Loucy (cell line): Measurements from ENCODE around the gene ATP5PO.
A peak's percentile ranks its signal among the peaks of the same experiment; 100 is the strongest.

Experiments
- H2AFZ ChIP-seq: fragments of 200-600 bp; sonication (generic); 2 replicates; pipeline ENCODE4 v1.6.0; 2016; ENCODE audit warnings: antibody characterized with exemption, mild to moderate bottlenecking, low read length, moderate library complexity
- H3F3A ChIP-seq: fragments of 200-600 bp; 2 replicates; pipeline ENCODE4 v1.6.0; 2016; ENCODE audit warnings: antibody characterized with exemption, low read depth, mild to moderate bottlenecking
- H3K27me3 ChIP-seq: fragments of 200-600 bp; sonication (generic); 2 replicates; pipeline ENCODE4 v1.6.1; 2014; ENCODE audit warnings: low read length, mild to moderate bottlenecking; ENCODE audit not compliant: insufficient read depth, poor library complexity, severe bottlenecking
- H3K36me3 ChIP-seq: fragments of 200-600 bp; sonication (generic); 2 replicates; pipeline ENCODE4 v1.6.1; 2016; ENCODE audit warnings: low read length; ENCODE audit not compliant: insufficient read depth
- H3K4me1 ChIP-seq: fragments of 200-600 bp; sonication (generic); 2 replicates; pipeline ENCODE4 v1.5.1; 2014; ENCODE audit warnings: low read length, mild to moderate bottlenecking; ENCODE audit not compliant: insufficient read depth, poor library complexity, severe bottlenecking
- H3K4me2 ChIP-seq: fragments of 200-600 bp; sonication (generic); 2 replicates; pipeline ENCODE4 v1.6.0; 2014; ENCODE audit warnings: antibody characterized with exemption, low read length, low read depth, mild to moderate bottlenecking; ENCODE audit not compliant: poor library complexity, severe bottlenecking
- H3K4me3 ChIP-seq: fragments of 200-600 bp; sonication (generic); 2 replicates; pipeline ENCODE4 v1.5.1; 2014; ENCODE audit warnings: low read length, mild to moderate bottlenecking, mixed read lengths; ENCODE audit not compliant: poor library complexity, severe bottlenecking
- H3K79me2 ChIP-seq: fragments of 200-600 bp; sonication (generic); 2 replicates; pipeline ENCODE4 v1.6.1; 2014; ENCODE audit warnings: low read length; ENCODE audit not compliant: insufficient read depth
- H3K9ac ChIP-seq: fragments of 200-600 bp; sonication (generic); 2 replicates; pipeline ENCODE4 v1.6.0; 2014; ENCODE audit warnings: mild to moderate bottlenecking, low read depth, low read length, moderate library complexity; ENCODE audit not compliant: poor library complexity, severe bottlenecking
- H3K9me2 ChIP-seq: fragments of 200-600 bp; sonication (generic); replicated peaks from 2 replicates; pipeline ENCODE4 v1.6.1; 2016; ENCODE audit warnings: low read depth, low read length, mixed read lengths
- H3K9me3 ChIP-seq: fragments of 200-600 bp; sonication (generic); 2 replicates; pipeline ENCODE4 v1.6.1; 2014; ENCODE audit warnings: mild to moderate bottlenecking, antibody characterized with exemption, low read length, low read depth; ENCODE audit not compliant: insufficient read depth
- H4K20me1 ChIP-seq: fragments of 200-600 bp; sonication (generic); 2 replicates; pipeline ENCODE4 v1.6.0; 2014; ENCODE audit warnings: antibody characterized with exemption, low read length, mild to moderate bottlenecking; ENCODE audit not compliant: insufficient read depth, poor library complexity, severe bottlenecking
- CTCF ChIP-seq: fragments of 200-600 bp; sonication (generic); conservative IDR thresholded peaks from 2 replicates; pipeline ENCODE4 v1.5.1; 2014; ENCODE audit warnings: mild to moderate bottlenecking, antibody characterized with exemption, low read length
- EZH2phosphoT487 ChIP-seq: fragments of 200-600 bp; IDR thresholded peaks from 2 replicates; pipeline ENCODE4 v1.6.1; 2018; ENCODE audit warnings: antibody characterized with exemption, mild to moderate bottlenecking, moderate library complexity, borderline replicate concordance

Gene ATP5PO

GRCh38 chr21:33954395-33954794, 38.8 kb upstream of the ATP5PO start:
- H3K36me3 ChIP-seq, result peaks cover 25% of the 10 kb centered on the region
- no peak overlapping the region for H3K4me3 ChIP-seq
- H3K4me1 ChIP-seq, result peaks cover 26% of the 10 kb centered on the region
- no peaks in the 10 kb centered on the region for H3K9me2 ChIP-seq
- no peak overlapping the region for H2AFZ ChIP-seq
- H3K4me2 ChIP-seq, result no peak overlapping the region
- no peaks in the 10 kb centered on the region for H4K20me1 ChIP-seq
- peaks cover 35% of the 10 kb centered on the region for H3K79me2 ChIP-seq
- H3F3A ChIP-seq, result no peaks in the 10 kb centered on the region; the same call in 1 of the 2 replicates
- no peak for TF ChIP-seq CTCF
- no peak for TF ChIP-seq EZH2phosphoT487
- no peak overlapping the region for H3K9ac ChIP-seq
- H3K9me3 ChIP-seq, result peaks cover 4% of the 10 kb centered on the region; the same call in 1 of the 2 replicates
- H3K27me3 ChIP-seq, result no peaks in the 10 kb centered on the region

- no peak for TF ChIP-seq EZH2phosphoT487
- TF ChIP-seq CTCF, result no peak
- H3K36me3 ChIP-seq, result peaks cover 21% of the 10 kb centered on the region; the same call in 1 of the 2 replicates
- no peaks in the 10 kb centered on the region for H3K9me3 ChIP-seq
- H3F3A ChIP-seq, result peaks cover 16% of the 10 kb centered on the region
- H3K4me2 ChIP-seq, result peak overlapping the region; percentile 52
- H3K27me3 ChIP-seq, result no peaks in the 10 kb centered on the region
- H3K4me3 ChIP-seq, result peak overlapping the region; percentile 28
- no peak overlapping the region for H2AFZ ChIP-seq
- peak overlapping the region; percentile 48 for H3K9ac ChIP-seq
- no peaks in the 10 kb centered on the region for H4K20me1 ChIP-seq
- H3K9me2 ChIP-seq, result no peaks in the 10 kb centered on the region
- H3K4me1 ChIP-seq, result peaks cover 52% of the 10 kb centered on the region
- H3K79me2 ChIP-seq, result peaks cover 40% of the 10 kb centered on the region
Observed at GRCh38 chr21:33951276-33952178, 35.9 kb upstream of the ATP5PO start.

- H3K4me1 ChIP-seq, result peaks cover 59% of the 10 kb centered on the region
- H3K4me3 ChIP-seq, result peak overlapping the region; percentile 75
- no peaks in the 10 kb centered on the region for H3K9me2 ChIP-seq
- TF ChIP-seq EZH2phosphoT487, result no peak
- no peak for TF ChIP-seq CTCF
- no peaks in the 10 kb centered on the region for H3K27me3 ChIP-seq
- H3K4me2 ChIP-seq, result peak overlapping the region; percentile 92
- no peak overlapping the region for H2AFZ ChIP-seq
- H3K36me3 ChIP-seq, result peaks cover 21% of the 10 kb centered on the region; the same call in 1 of the 2 replicates
- no peaks in the 10 kb centered on the region for H4K20me1 ChIP-seq
- peak overlapping the region; percentile 98 for H3K9ac ChIP-seq
- H3K79me2 ChIP-seq, result peaks cover 40% of the 10 kb centered on the region
- H3K9me3 ChIP-seq, result no peaks in the 10 kb centered on the region
- peaks cover 16% of the 10 kb centered on the region for H3F3A ChIP-seq
Observed at GRCh38 chr21:33950431-33951079, 35.0 kb upstream of the ATP5PO start.
